ENCODE results near the gene ACER2. TPM values are rescaled to one million over a fixed set of nuclear protein-coding genes. Genes with fewer than 3 reads are reported as not detected.

ACER2 gene
- total RNA-seq, 1 experiment from 2014 or later, result 0.84 TPM

DNA sequence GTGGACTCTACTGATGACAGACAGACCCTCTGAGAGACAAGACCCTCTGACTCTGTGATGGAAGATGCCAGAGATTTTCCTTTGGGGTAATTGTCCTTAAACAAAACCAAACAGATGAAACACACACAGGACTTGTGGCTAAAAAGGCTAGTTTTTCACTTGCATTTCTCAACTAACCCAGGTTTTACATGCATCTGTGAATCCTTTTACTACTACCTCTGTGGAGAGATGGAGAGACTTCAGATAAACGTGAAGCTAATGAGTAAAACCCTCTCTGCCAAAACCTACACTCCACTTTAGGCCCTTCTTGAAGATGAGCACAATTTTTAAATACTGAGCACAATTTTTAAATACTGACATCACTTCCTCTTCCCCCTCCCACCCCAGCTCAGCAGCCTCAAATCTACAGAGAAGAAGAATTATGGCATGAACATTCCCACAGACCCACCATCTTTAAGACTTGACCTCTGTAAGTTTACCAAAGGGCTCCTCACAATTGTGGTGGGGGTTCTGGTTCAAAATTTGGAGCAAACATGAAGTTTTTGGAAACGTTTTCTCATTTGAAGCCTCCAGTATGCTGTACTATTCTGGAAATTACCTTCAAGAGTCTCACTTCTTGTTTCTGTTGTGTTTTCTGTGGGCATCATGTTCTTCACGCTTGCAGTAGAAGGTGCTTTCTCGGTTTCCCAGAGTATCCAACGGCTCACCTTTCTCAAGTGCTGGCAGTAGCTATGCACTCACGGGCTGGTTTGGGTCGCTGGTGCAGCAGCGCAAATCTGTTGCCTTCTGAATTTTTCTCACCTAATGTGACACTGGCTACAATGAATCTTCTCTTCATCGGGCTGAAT is 42.7 kb downstream of the ACER2 start:
- Histone ChIP-seq H3K4me3 (ENCODE audit: low read depth, low read length, poor library complexity, severe bottlenecking) (no peak overlapping the region), H3K4me1 (ENCODE audit: insufficient read depth, low read length, poor library complexity, severe bottlenecking) (no peaks in the 10 kb centered on the region), H3K27me3 (replicated peaks; ENCODE audit: insufficient read depth, low read depth, low read length, poor library complexity) (no peaks in the 10 kb centered on the region), H3K9me3 (ENCODE audit: low read depth, low read length, poor library complexity, severe bottlenecking) (no peaks in the 10 kb centered on the region), H3K36me3 (ENCODE audit: insufficient read depth, low read length, poor library complexity, severe bottlenecking) (no peaks in the 10 kb centered on the region), H3K27ac (ENCODE audit: low read depth, low read length, poor library complexity, severe bottlenecking) (no peak overlapping the region)
- intact Hi-C loops (cut with micrococcal nuclease; ENCODE audit: unreplicated experiment), result loop anchor here (10.0 kb wide), 2 partner anchors 277 to 1197 kb away; no protein-coding TSS in a partner anchor
- ChIA-PET POLR2A (ENCODE audit: low non-redundant PET) (no interaction called here), CTCF (no interaction called here)
- no TSS peak for BruUV-seq (replicated peaks)
- TF ChIP-seq EZH2 (IDR thresholded peaks at IDR 0.05; ENCODE audit: borderline replicate concordance, low read depth, low read length, poor library complexity, severe bottlenecking), result no peak
- TF ChIP-seq, protein P1, sequence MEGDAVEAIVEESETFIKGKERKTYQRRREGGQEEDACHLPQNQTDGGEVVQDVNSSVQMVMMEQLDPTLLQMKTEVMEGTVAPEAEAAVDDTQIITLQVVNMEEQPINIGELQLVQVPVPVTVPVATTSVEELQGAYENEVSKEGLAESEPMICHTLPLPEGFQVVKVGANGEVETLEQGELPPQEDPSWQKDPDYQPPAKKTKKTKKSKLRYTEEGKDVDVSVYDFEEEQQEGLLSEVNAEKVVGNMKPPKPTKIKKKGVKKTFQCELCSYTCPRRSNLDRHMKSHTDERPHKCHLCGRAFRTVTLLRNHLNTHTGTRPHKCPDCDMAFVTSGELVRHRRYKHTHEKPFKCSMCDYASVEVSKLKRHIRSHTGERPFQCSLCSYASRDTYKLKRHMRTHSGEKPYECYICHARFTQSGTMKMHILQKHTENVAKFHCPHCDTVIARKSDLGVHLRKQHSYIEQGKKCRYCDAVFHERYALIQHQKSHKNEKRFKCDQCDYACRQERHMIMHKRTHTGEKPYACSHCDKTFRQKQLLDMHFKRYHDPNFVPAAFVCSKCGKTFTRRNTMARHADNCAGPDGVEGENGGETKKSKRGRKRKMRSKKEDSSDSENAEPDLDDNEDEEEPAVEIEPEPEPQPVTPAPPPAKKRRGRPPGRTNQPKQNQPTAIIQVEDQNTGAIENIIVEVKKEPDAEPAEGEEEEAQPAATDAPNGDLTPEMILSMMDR (conservative IDR thresholded peaks at IDR 0.05; ENCODE audit: low read depth, low read length), result no peak
- no peak for DNase-seq (ENCODE audit: low spot score)

DNA sequence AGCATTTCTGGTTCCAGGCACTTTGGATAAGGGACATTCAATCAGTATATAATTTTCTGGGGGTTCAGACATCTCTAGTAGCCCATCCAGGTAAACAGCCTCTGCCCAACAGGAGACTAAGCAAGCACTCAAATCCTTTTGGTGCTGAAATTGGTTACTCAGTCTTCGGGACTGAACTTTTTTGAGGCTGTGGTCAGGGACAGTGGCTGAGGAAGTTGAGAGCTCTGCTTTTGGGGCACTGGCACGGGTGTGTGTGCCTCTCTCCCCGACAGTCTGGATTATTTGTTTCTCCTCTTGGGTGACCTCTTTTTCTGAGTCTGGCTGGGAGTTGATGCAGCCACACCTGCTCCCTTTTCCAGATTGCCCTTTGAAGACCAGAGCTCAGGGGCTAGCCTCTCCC is 47.6 kb downstream of the ACER2 start:
- no peak for TF ChIP-seq EZH2 (IDR thresholded peaks at IDR 0.05; ENCODE audit: borderline replicate concordance, low read depth, low read length, poor library complexity, severe bottlenecking)
- TF ChIP-seq, protein P1 (conservative IDR thresholded peaks at IDR 0.05; ENCODE audit: low read depth, low read length), result no peak

DNA sequence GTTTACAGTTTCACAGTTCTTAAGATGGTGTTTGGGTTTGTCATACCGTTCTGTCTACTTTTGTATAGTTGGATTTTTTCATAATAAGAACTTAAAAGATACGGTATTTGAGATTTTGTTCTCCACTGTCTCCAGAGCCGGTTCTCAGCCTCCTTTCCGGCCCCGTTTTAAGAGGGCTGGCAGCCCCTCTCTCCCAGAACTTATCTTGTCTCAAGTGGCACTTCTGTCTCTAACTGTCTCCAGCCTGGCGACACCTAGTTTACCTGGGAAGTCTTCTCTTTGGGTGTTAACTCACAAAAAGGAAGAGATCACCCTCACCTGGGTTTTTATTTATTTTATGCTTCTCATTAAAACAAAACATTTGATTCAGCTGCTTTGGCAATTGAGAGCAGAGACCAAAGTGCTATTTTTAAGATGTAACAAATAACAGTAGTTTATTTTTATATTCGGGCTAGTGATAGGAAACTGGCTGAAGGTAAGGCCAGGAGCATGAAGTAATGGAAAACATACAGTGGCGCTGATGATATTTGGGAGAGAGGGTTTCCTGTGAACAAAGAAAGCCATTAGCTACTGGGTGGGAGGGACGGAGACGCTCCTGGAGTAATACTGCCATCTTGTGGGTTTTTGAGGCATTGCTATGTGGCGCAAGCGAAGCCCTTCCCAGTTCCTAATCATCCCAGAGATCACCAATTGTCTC is 48.3 kb downstream of the ACER2 start:
- peak; percentile 65 for DNase-seq (ENCODE audit: low spot score)
- Histone ChIP-seq H3K4me3 (ENCODE audit: low read depth, low read length, poor library complexity, severe bottlenecking) (no peak overlapping the region), H3K9me3 (ENCODE audit: low read depth, low read length, poor library complexity, severe bottlenecking) (no peaks in the 10 kb centered on the region), H3K27ac (ENCODE audit: low read depth, low read length, poor library complexity, severe bottlenecking) (no peak overlapping the region), H3K36me3 (ENCODE audit: insufficient read depth, low read length, poor library complexity, severe bottlenecking) (no peaks in the 10 kb centered on the region), H3K27me3 (replicated peaks; ENCODE audit: insufficient read depth, low read depth, low read length, poor library complexity) (no peaks in the 10 kb centered on the region), H3K4me1 (ENCODE audit: insufficient read depth, low read length, poor library complexity, severe bottlenecking) (no peaks in the 10 kb centered on the region)
- BruUV-seq (replicated peaks), result no TSS peak
- ChIA-PET POLR2A (ENCODE audit: low non-redundant PET) (no interaction called here), CTCF (interaction anchor here (0.9 to 1.0 kb wide), 2 partner anchors 371 to 1006 kb away, joined by 3 to 5 read pairs; no protein-coding TSS in a partner anchor)
- intact Hi-C loops (cut with micrococcal nuclease; ENCODE audit: unreplicated experiment), result loop anchor here (2.0 to 10.0 kb wide), 5 partner anchors 75 to 1202 kb away; partner anchors contain the start of genes RPS6 and RRAGA
- TF ChIP-seq EZH2 (IDR thresholded peaks at IDR 0.05; ENCODE audit: borderline replicate concordance, low read depth, low read length, poor library complexity, severe bottlenecking), result no peak
- TF ChIP-seq, protein P1 (conservative IDR thresholded peaks at IDR 0.05; ENCODE audit: low read depth, low read length), result peak; percentile 72

More for the DNA sequence above, 47.6 kb downstream of the ACER2 start:
- DNase-seq (ENCODE audit: low spot score), result no peak
- intact Hi-C loops (cut with micrococcal nuclease; ENCODE audit: unreplicated experiment), result loop anchor here (2.0 to 10.0 kb wide), 5 partner anchors 74 to 1202 kb away; partner anchors contain the start of genes RPS6 and RRAGA
- Histone ChIP-seq H3K9me3 (ENCODE audit: low read depth, low read length, poor library complexity, severe bottlenecking) (no peaks in the 10 kb centered on the region), H3K4me1 (ENCODE audit: insufficient read depth, low read length, poor library complexity, severe bottlenecking) (no peaks in the 10 kb centered on the region), H3K36me3 (ENCODE audit: insufficient read depth, low read length, poor library complexity, severe bottlenecking) (no peaks in the 10 kb centered on the region), H3K4me3 (ENCODE audit: low read depth, low read length, poor library complexity, severe bottlenecking) (no peak overlapping the region), H3K27ac (ENCODE audit: low read depth, low read length, poor library complexity, severe bottlenecking) (no peak overlapping the region), H3K27me3 (replicated peaks; ENCODE audit: insufficient read depth, low read depth, low read length, poor library complexity) (no peaks in the 10 kb centered on the region)
- ChIA-PET CTCF (no interaction called here), POLR2A (ENCODE audit: low non-redundant PET) (no interaction called here)
- BruUV-seq (replicated peaks), result no TSS peak

Measured in A673 (cell line).